Measurements from ENCODE around the gene CHCHD3.
"Not testable (repeated sequence)": the region's sequence is repeated elsewhere in the genome, so short reads cannot be mapped to it uniquely, and the experiment has no call there.

- TF ChIP-seq CTCF (optimal IDR thresholded peaks at IDR 0.05 in 1 of 3, IDR thresholded peaks at IDR 0.05 in 1 of 3, conservative IDR thresholded peaks at IDR 0.05 in 1 of 3; ENCODE audit: extremely low read depth in 1 of 3, insufficient read depth in 2 of 3, low read length in 3 of 3); EZH2 (IDR thresholded peaks at IDR 0.05; ENCODE audit: low read length): not testable (repeated sequence)
Observed at GRCh38 chr7:132898641-132899175, 183.2 kb downstream of the CHCHD3 start.
